GM13977 (cell line): ENCODE measurements around the gene TTC7B.

Source experiments
- DNase-seq: peaks from one replicate; pipeline ENCODE4 v3.0.0; 2012; ENCODE audit warnings: low spot score
- CTCF ChIP-seq: IDR thresholded peaks from 2 replicates; pipeline ENCODE4 v1.5.1; 2012; ENCODE audit warnings: mild to moderate bottlenecking, control low read depth; ENCODE audit not compliant: insufficient read depth; ENCODE audit errors: extremely low read depth, missing control alignments
- in situ Hi-C: fragments of 300-500 bp; cut with MboI; formaldehyde crosslinking; loops from one replicate; pipeline ENCODE4 v1.12.0; 2022; ENCODE audit warnings: low sequenced_read_pairs, low pct_unique_long_range_greater_than_20kb, mixed read lengths, inconsistent platforms; ENCODE audit not compliant: unreplicated experiment

Gene TTC7B

GRCh38 chr14:90692061-90692460 is 124.2 kb downstream of the TTC7B start:
- in situ Hi-C loops: no loop called here
- TF ChIP-seq CTCF: no peak
- DNase-seq: no peak

GRCh38 chr14:90691627-90692026 is 124.6 kb downstream of the TTC7B start:
- in situ Hi-C loops: no loop called here
- no peak for DNase-seq
- TF ChIP-seq CTCF: no peak

GRCh38 chr14:90687680-90688079 is 128.6 kb downstream of the TTC7B start:
- no peak for TF ChIP-seq CTCF
- DNase-seq: no peak
- in situ Hi-C loops: no loop called here

GRCh38 chr14:90682615-90683014 is 133.6 kb downstream of the TTC7B start:
- in situ Hi-C loops: no loop called here

GRCh38 chr14:90681929-90682328 is 134.3 kb downstream of the TTC7B start:
- TF ChIP-seq CTCF: no peak
- in situ Hi-C loops: no loop called here
- no peak for DNase-seq

More at GRCh38 chr14:90682615-90683014, 133.6 kb downstream of the TTC7B start:
- DNase-seq: no peak
- no peak for TF ChIP-seq CTCF

- TF ChIP-seq CTCF: no peak
- DNase-seq: no peak
- in situ Hi-C loops: no loop called here
Observed at GRCh38 chr14:90678846-90679362, 137.3 kb downstream of the TTC7B start.

- in situ Hi-C loops: no loop called here
- DNase-seq: no peak
- TF ChIP-seq CTCF: no peak
Observed at GRCh38 chr14:90678420-90678819, 137.8 kb downstream of the TTC7B start.
